Tibial nerve (tissue), 4 donors: ENCODE results near the gene SKOR1. TPM values are rescaled to one million over a fixed set of nuclear protein-coding genes. Genes with fewer than 3 reads are reported as not detected.

Experiments
- DNase-seq, 2 donors: peaks; one replicate each; pipeline ENCODE4 v3.0.0-alpha.2; 2019; ENCODE audit warnings: low spot score in 2 of 2
- H3K27ac ChIP-seq, 4 donors: fragments of 200-600 bp; sonication (generic) in 3 of 4; one replicate each; pipeline ENCODE4 v1.5.1; 2017 to 2019; ENCODE audit warnings: mild to moderate bottlenecking in 1 of 4
- H3K27me3 ChIP-seq, 2 donors: fragments of 200-600 bp; sonication (generic) in 1 of 2; one replicate each; pipeline versions ENCODE4 v1.5.1 to v1.6.0; 2017 to 2019
- H3K36me3 ChIP-seq, 3 donors: fragments of 200-600 bp; sonication (generic); one replicate each; pipeline ENCODE4 v1.5.1; 2018 to 2019
- H3K4me1 ChIP-seq, 4 donors: fragments of 200-600 bp; sonication (generic) in 3 of 4; one replicate each; pipeline ENCODE4 v1.5.1; 2017 to 2019
- H3K4me3 ChIP-seq, 4 donors: fragments of 200-600 bp; sonication (generic) in 3 of 4; one replicate each; pipeline ENCODE4 v1.5.1; 2017 to 2019; ENCODE audit warnings: mild to moderate bottlenecking in 1 of 4, moderate library complexity in 1 of 4
- H3K9me3 ChIP-seq, 4 donors: fragments of 200-600 bp; sonication (generic) in 3 of 4; one replicate each; pipeline ENCODE4 v1.5.1; 2017 to 2019
- EP300 ChIP-seq, 2 donors: sonication (generic); formaldehyde crosslinking; IDR thresholded peaks; one replicate each; pipeline ENCODE4 v1.6.1; 2017; ENCODE audit warnings: antibody characterized with exemption in 2 of 2, mild to moderate bottlenecking in 1 of 2
- POLR2A ChIP-seq, 2 donors: fragments of 450-650 bp; IDR thresholded peaks; one replicate each; pipeline ENCODE4 v1.6.1; 2017; ENCODE audit warnings: antibody characterized with exemption in 2 of 2, mild to moderate bottlenecking in 2 of 2, moderate library complexity in 2 of 2
- WGBS, 2 donors: methylation state at CpG; one replicate each; pipeline ENCODE4 v1.1.5; 2018; 5-methylcytosine and 5-hydroxymethylcytosine counted together
- total RNA-seq, 4 donors: library from RNA; depleted of rRNA; stranded (reverse); fragments of >200 nt; gene quantifications; one replicate each; pipeline ENCODE4 v1.1.0, GENCODE V29; 2016
- TF ChIP-seq, protein P1 (sequence below), 5 experiments: fragments of 200-600 bp in 3 of 5; fragments of 450-650 bp in 2 of 5; sonication (generic) in 3 of 5; IDR thresholded peaks; one replicate each; pipeline ENCODE4 v1.5.1; 2016 to 2019; ENCODE audit warnings: antibody characterized with exemption in 5 of 5, mild to moderate bottlenecking in 3 of 5, moderate library complexity in 2 of 5

SKOR1 gene
- 1 to 10 TPM in 1 of 4 donors, under 1 TPM in 3; 0.42 to 1.5 (median 0.82) TPM for total RNA-seq

DNA sequence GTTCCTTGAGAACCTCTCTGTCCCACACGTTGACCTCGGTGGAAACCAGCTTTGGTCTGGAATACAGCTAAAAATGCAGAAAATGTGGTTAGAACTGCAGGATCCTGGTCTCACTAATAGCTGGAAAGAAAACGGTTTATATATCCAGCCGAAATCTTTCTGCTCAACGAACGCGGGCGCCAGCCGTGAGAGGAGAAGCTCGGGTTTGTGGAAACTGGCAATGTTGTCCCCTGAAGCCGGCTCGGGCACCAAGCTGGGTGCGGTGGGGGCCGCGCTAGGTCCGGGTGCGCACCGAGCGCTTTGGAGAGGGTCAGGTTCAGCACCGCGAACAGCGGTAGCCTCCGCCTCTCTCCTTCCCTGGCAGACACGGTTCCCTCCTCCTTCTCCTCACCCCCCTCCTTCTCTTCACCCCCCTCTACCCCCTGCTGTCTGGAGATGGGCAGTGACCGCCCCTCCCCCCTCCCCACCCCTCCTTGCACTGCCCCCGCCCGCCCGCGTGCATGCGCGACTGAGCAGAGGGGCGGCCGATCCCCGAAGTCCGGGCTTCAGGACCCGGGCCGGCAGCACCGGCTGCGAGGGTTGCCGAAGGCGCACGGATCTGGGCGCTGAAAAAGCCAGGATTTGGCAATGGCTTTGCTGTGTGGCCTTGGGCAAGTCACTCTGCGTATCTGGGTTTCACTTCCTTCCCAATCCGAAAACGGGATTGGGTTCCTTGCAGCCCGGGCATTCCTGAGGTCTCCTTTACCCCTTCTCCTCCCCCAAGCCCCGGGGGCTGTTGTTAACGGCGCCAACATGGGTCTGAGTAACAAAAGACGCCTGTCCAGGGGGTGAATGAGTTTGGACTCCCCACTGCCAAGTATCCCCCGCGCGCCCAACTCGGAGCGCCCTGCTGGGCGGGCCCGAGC is at the start of gene SKOR1:
TSS of gene SKOR1 (plus strand) at position 534 of the 905 bp plus-strand sequence. CDS start at position 628, 94 bp downstream.
- peaks cover 10 to 96% of the 10 kb centered on the region in 2 donors for H3K27me3 ChIP-seq

DNA sequence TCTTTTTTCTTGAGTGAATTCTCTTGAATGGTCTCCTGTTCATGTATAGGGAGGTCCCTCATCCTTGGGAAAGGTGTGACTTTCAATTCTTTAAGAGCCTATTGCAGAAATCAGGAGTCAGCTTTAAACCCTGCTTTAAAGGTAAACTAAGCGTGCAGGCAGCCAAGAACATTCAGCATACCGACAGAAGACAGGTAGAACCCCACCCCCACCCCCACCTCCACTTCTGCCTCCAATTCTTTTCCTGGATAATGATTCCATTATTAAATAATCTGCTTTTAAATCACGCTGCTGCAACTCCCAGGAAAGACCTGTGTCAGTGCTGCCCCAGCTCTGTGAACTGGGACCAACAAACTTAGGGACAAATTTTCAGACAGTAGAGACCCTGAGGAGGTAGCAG is 49.3 kb upstream of the SKOR1 start:
- Histone ChIP-seq H3K4me3 (no peak overlapping the region), H3K27ac (no peak overlapping the region), H3K9me3 (no peaks in the 10 kb centered on the region), H3K36me3 (peaks cover 0 to 11% (median 0%) of the 10 kb centered on the region in 3 donors), H3K27me3 (no peaks in the 10 kb centered on the region), H3K4me1 (no peaks in the 10 kb centered on the region)
- no peak for DNase-seq
- TF ChIP-seq, protein P1, sequence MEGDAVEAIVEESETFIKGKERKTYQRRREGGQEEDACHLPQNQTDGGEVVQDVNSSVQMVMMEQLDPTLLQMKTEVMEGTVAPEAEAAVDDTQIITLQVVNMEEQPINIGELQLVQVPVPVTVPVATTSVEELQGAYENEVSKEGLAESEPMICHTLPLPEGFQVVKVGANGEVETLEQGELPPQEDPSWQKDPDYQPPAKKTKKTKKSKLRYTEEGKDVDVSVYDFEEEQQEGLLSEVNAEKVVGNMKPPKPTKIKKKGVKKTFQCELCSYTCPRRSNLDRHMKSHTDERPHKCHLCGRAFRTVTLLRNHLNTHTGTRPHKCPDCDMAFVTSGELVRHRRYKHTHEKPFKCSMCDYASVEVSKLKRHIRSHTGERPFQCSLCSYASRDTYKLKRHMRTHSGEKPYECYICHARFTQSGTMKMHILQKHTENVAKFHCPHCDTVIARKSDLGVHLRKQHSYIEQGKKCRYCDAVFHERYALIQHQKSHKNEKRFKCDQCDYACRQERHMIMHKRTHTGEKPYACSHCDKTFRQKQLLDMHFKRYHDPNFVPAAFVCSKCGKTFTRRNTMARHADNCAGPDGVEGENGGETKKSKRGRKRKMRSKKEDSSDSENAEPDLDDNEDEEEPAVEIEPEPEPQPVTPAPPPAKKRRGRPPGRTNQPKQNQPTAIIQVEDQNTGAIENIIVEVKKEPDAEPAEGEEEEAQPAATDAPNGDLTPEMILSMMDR (IDR thresholded peaks at IDR 0.05): no peak
- no peak for TF ChIP-seq POLR2A (IDR thresholded peaks at IDR 0.05)
- 96 to 97% methylated on average over 3 of the region's 3 CpGs for WGBS, 2 donors

More for the DNA sequence above, at the start of gene SKOR1:
- TF ChIP-seq, protein P1 (IDR thresholded peaks at IDR 0.05): no peak
- no peak for TF ChIP-seq POLR2A (IDR thresholded peaks at IDR 0.05)
- TF ChIP-seq EP300 (IDR thresholded peaks at IDR 0.05): no peak
- no peak for DNase-seq
- Histone ChIP-seq H3K4me3 (peak within 1 kb of the TSS in 1 of 4 donors; percentile 16), H3K4me1 (peaks cover 0 to 94% (median 32%) of the 10 kb centered on the region in 4 donors), H3K27ac (no peak within 1 kb of the TSS), H3K36me3 (no peaks in the 10 kb centered on the region), H3K9me3 (no peaks in the 10 kb centered on the region)
- 1 to 2% methylated on average over 30 to 51 of the region's 58 CpGs for WGBS, 2 donors

- TF ChIP-seq POLR2A (IDR thresholded peaks at IDR 0.05): no peak
- TF ChIP-seq EP300 (IDR thresholded peaks at IDR 0.05): no peak
- TF ChIP-seq, protein P1 (IDR thresholded peaks at IDR 0.05): no peak
- Histone ChIP-seq H3K27me3 (no peaks in the 10 kb centered on the region), H3K27ac (no peak overlapping the region), H3K4me3 (no peak overlapping the region), H3K36me3 (peaks cover 0 to 11% (median 0%) of the 10 kb centered on the region in 3 donors), H3K4me1 (no peaks in the 10 kb centered on the region), H3K9me3 (no peaks in the 10 kb centered on the region)
- WGBS, 2 donors: 72 to 88% methylated on average over 3 of the region's 3 CpGs
- DNase-seq: no peak
These were observed 48.7 kb upstream of the SKOR1 start for GRCh38 chr15:67776600-67776999.

DNA sequence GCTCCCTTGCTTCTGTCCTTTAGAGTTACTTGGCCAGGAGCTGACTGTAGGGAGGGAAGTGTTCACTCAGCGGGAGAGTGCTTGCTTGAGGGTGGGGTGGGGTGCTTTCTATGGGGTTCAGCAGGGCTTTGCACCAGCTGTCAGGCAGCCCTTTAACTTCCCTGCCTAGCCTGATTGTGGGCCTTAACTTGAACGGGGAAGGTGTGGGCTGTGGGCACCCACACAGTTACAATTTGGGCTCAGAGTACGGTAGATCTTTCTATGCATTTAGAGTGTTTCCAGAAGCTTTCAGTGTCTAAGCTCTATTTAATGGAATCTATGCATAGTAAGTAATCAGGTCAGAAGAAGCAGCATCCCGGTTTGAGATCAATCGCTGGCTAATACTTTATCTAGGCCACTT is 48.2 kb upstream of the SKOR1 start:
- no peaks in the 10 kb centered on the region for H3K27me3 ChIP-seq
- H3K27ac ChIP-seq: no peak overlapping the region
- H3K36me3 ChIP-seq: peaks cover 0 to 11% (median 0%) of the 10 kb centered on the region in 3 donors
- no peak overlapping the region for H3K4me3 ChIP-seq
- 83% methylated on average over 5 of the region's 5 CpGs for WGBS, 2 donors
- no peaks in the 10 kb centered on the region for H3K9me3 ChIP-seq
- TF ChIP-seq POLR2A (IDR thresholded peaks at IDR 0.05) (no peak), EP300 (IDR thresholded peaks at IDR 0.05) (no peak)
- TF ChIP-seq, protein P1 (IDR thresholded peaks at IDR 0.05): no peak
- DNase-seq: no peak
- no peaks in the 10 kb centered on the region for H3K4me1 ChIP-seq

DNA sequence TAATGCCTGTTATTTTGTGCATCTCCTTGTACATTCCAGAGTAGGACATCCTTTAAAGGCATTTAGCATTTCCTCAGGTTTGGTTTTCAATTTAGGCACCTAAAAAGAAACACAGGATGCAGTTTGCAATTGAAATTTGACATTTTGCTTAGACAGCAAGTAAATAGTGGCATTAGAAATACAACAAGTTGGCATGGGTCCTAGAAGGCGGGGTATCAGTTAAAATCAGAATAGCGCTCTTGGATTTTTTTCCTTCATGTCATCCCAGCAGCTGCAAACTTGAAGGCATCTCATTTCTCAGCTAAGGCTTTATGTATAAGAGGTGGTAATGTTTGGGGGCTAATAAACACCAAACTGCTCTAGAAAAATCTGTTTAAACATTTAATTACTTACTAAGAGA is 47.5 kb upstream of the SKOR1 start:
- no peak overlapping the region for H3K27ac ChIP-seq
- WGBS, 2 donors: 66 to 70% methylated on average over 2 of the region's 2 CpGs
- H3K4me3 ChIP-seq: no peak overlapping the region
- H3K27me3 ChIP-seq: no peaks in the 10 kb centered on the region
- H3K36me3 ChIP-seq: peaks cover 0 to 15% (median 0%) of the 10 kb centered on the region in 3 donors
- no peaks in the 10 kb centered on the region for H3K4me1 ChIP-seq
- TF ChIP-seq, protein P1 (IDR thresholded peaks at IDR 0.05): no peak
- TF ChIP-seq POLR2A (IDR thresholded peaks at IDR 0.05) (no peak), EP300 (IDR thresholded peaks at IDR 0.05) (no peak)
- H3K9me3 ChIP-seq: no peaks in the 10 kb centered on the region
- DNase-seq: no peak
